Activated CD8-positive, alpha-beta T cell treated with anti-CD3 and anti-CD28 coated beads, Interleukin-2, amount 10 ng/mL, durations not matched to agents 7 days and 5 days (primary cell): Measurements from ENCODE around the gene GAPVD1. TPM values are rescaled to one million over a fixed set of nuclear protein-coding genes. Genes with fewer than 3 reads are reported as not detected.
"Not testable (repeated sequence)": the region's sequence is repeated elsewhere in the genome, so short reads cannot be mapped to it uniquely, and the experiment has no call there.

Experiments used
- ATAC-seq: fragments of 150-1000 bp; cut with Tn5 transposase; one replicate; pipeline ENCODE4 v1.10.0; 2021; ENCODE audit warnings: moderate library complexity
- CTCF ChIA-PET: fragments of 350-600 bp; sonication (Branson Sonifier 250); formaldehyde crosslinking; loops from one replicate; lab custom pipeline; 2021; ENCODE audit warnings: antibody characterized with exemption; lab: Charles Lee
- POLR2A ChIA-PET: fragments of 350-600 bp; sonication (Branson Sonifier 250); formaldehyde crosslinking; loops from one replicate; lab custom pipeline; 2021; ENCODE audit warnings: antibody characterized with exemption; lab: Charles Lee
- DNase-seq: peaks from one replicate; pipeline ENCODE4 v3.0.0-alpha.2; 2020
- H3K27ac Mint-ChIP-seq: one replicate; pipeline ENCODE4 v1.8.0; 2021; ENCODE audit warnings: mild to moderate bottlenecking, mixed read lengths
- H3K27me3 Mint-ChIP-seq: one replicate; pipeline ENCODE4 v1.8.0; 2021; ENCODE audit warnings: low read depth, mixed read lengths
- H3K36me3 Mint-ChIP-seq: one replicate; pipeline ENCODE4 v1.8.0; 2021; ENCODE audit warnings: low read depth, mixed read lengths
- H3K4me1 Mint-ChIP-seq: one replicate; pipeline ENCODE4 v1.8.0; 2021; ENCODE audit warnings: low read depth, mixed read lengths
- H3K4me3 Mint-ChIP-seq: one replicate; pipeline ENCODE4 v1.8.0; 2021; ENCODE audit warnings: mild to moderate bottlenecking, mixed read lengths
- H3K9me3 Mint-ChIP-seq: one replicate; pipeline ENCODE4 v1.8.0; 2022; ENCODE audit warnings: mixed read lengths; ENCODE audit not compliant: insufficient read depth
- total RNA-seq, 2 experiments: library from RNA; stranded (reverse); gene quantifications; one replicate each; pipeline ENCODE4 v1.2.3, GENCODE V29; 2021

Gene GAPVD1
- total RNA-seq = 10 to 100 TPM; 52.1 to 59.4 TPM

GRCh38 chr9:125261501-125262293 is at the start of gene GAPVD1:
Gene GAPVD1 (plus strand): TSS chr9:125261826. CDS start chr9:125298922, 37,096 bp downstream.
- ChIA-PET POLR2A (interaction anchor here (0.7 to 5.2 kb wide), 6 partner anchors 20 to 1263 kb away, joined by 3 to 89 read pairs (median 3); partner anchors contain the start of genes ARPC5L, HSPA5 and RPL35), CTCF (interaction anchor here (0.6 to 2.2 kb wide), 7 partner anchors 14 to 401 kb away, joined by 3 to 13 read pairs (median 3); partner anchors contain the start of genes HSPA5 and SCAI)
- peak within 1 kb of the TSS; percentile 99 for H3K4me3 Mint-ChIP-seq
- H3K9me3 Mint-ChIP-seq = no peaks in the 10 kb centered on the region
- DNase-seq (peak; percentile 92), ATAC-seq (peak; percentile 95)
- no peaks in the 10 kb centered on the region for H3K27me3 Mint-ChIP-seq
- H3K27ac Mint-ChIP-seq = peak within 1 kb of the TSS; percentile 96
- peaks cover 28% of the 10 kb centered on the region for H3K36me3 Mint-ChIP-seq
- H3K4me1 Mint-ChIP-seq = peaks cover 44% of the 10 kb centered on the region

- peaks cover 14% of the 10 kb centered on the region for H3K36me3 Mint-ChIP-seq
- POLR2A ChIA-PET = interaction anchor here (2.5 kb wide), 1 partner anchor 27 kb away, joined by 10 read pairs; the partner anchor contains the start of gene HSPA5
- DNase-seq (no peak), ATAC-seq (no peak)
- no peaks in the 10 kb centered on the region for H3K27me3 Mint-ChIP-seq
- no peaks in the 10 kb centered on the region for H3K4me1 Mint-ChIP-seq
- H3K27ac Mint-ChIP-seq = peak overlapping the region; percentile 37
- no peak overlapping the region for H3K4me3 Mint-ChIP-seq
- no peaks in the 10 kb centered on the region for H3K9me3 Mint-ChIP-seq
- CTCF ChIA-PET = no interaction called here
These were observed 47.4 kb upstream of the GAPVD1 start for GRCh38 chr9:125214186-125214585.

GRCh38 chr9:125218621-125219020 is 43.0 kb upstream of the GAPVD1 start:
- Mint-ChIP-seq H3K27ac (no peak overlapping the region), H3K4me3 (no peak overlapping the region), H3K27me3 (no peaks in the 10 kb centered on the region), H3K36me3 (peaks cover 10% of the 10 kb centered on the region), H3K4me1 (no peaks in the 10 kb centered on the region), H3K9me3 (no peaks in the 10 kb centered on the region)
- no peak for ATAC-seq
- ChIA-PET POLR2A (interaction anchor here (2.5 kb wide), 1 partner anchor 22 kb away, joined by 10 read pairs; the partner anchor contains the start of gene HSPA5), CTCF (interaction anchor here (1.1 kb wide), 1 partner anchor 23 kb away, joined by 3 read pairs; no protein-coding TSS in a partner anchor)
- DNase-seq = no peak

GRCh38 chr9:125224858-125225257 is 36.8 kb upstream of the GAPVD1 start:
- H3K4me3 Mint-ChIP-seq, DNase-seq, H3K27ac Mint-ChIP-seq, H3K36me3 Mint-ChIP-seq, H3K9me3 Mint-ChIP-seq, H3K4me1 Mint-ChIP-seq, H3K27me3 Mint-ChIP-seq, ATAC-seq: not testable (repeated sequence)
- ChIA-PET POLR2A (interaction anchor here (0.6 to 1.4 kb wide), 3 partner anchors 16 to 36 kb away, joined by 3 to 4 read pairs (median 4); partner anchors contain the start of gene HSPA5), CTCF (interaction anchor here (0.6 kb wide), 1 partner anchor 737 kb away, joined by 3 read pairs; no protein-coding TSS in a partner anchor)

- Mint-ChIP-seq H3K27ac (no peak overlapping the region), H3K9me3 (no peaks in the 10 kb centered on the region), H3K4me3 (no peak overlapping the region), H3K4me1 (no peaks in the 10 kb centered on the region), H3K27me3 (no peaks in the 10 kb centered on the region), H3K36me3 (peaks cover 2% of the 10 kb centered on the region)
- DNase-seq = no peak
- ChIA-PET POLR2A (interaction anchor here (1.4 kb wide), 1 partner anchor 13 kb away, joined by 6 read pairs; the partner anchor contains the start of gene HSPA5), CTCF (no interaction called here)
- ATAC-seq = no peak
These were observed 33.9 kb upstream of the GAPVD1 start for GRCh38 chr9:125227761-125228160.

GRCh38 chr9:125233678-125234077 is 27.9 kb upstream of the GAPVD1 start:
- Mint-ChIP-seq H3K4me1 (peaks cover 37% of the 10 kb centered on the region), H3K27me3 (no peaks in the 10 kb centered on the region), H3K36me3 (peaks cover 50% of the 10 kb centered on the region), H3K9me3 (no peaks in the 10 kb centered on the region), H3K27ac (no peak overlapping the region), H3K4me3 (no peak overlapping the region)
- POLR2A ChIA-PET = no interaction called here
- CTCF ChIA-PET = interaction anchor here (0.6 to 1.0 kb wide), 2 partner anchors 394 to 747 kb away, joined by 3 read pairs; no protein-coding TSS in a partner anchor
- no peak for ATAC-seq
- DNase-seq = no peak

GRCh38 chr9:125234099-125234498 is 27.5 kb upstream of the GAPVD1 start:
- H3K4me3 Mint-ChIP-seq, ATAC-seq, H3K27me3 Mint-ChIP-seq, H3K27ac Mint-ChIP-seq, DNase-seq, H3K9me3 Mint-ChIP-seq: not testable (repeated sequence)
- POLR2A ChIA-PET = interaction anchor here (2.0 kb wide), 1 partner anchor 10 kb away, joined by 7 read pairs; no protein-coding TSS in a partner anchor
- Mint-ChIP-seq H3K36me3 (peaks cover 54% of the 10 kb centered on the region), H3K4me1 (peaks cover 41% of the 10 kb centered on the region)
- CTCF ChIA-PET = interaction anchor here (0.6 to 1.0 kb wide), 2 partner anchors 394 to 747 kb away, joined by 3 read pairs; no protein-coding TSS in a partner anchor

GRCh38 chr9:125235804-125236519 is 25.7 kb upstream of the GAPVD1 start:
- CTCF ChIA-PET = interaction anchor here (2.9 kb wide), 1 partner anchor 126 kb away, joined by 10 read pairs; no protein-coding TSS in a partner anchor
- no peak for ATAC-seq
- no peak for DNase-seq
- Mint-ChIP-seq H3K27ac (peak overlapping the region; percentile 30), H3K9me3 (no peaks in the 10 kb centered on the region), H3K4me3 (peak overlapping the region; percentile 4), H3K36me3 (peaks cover 71% of the 10 kb centered on the region), H3K4me1 (peaks cover 45% of the 10 kb centered on the region), H3K27me3 (no peaks in the 10 kb centered on the region)
- POLR2A ChIA-PET = interaction anchor here (1.3 to 2.0 kb wide), 2 partner anchors 9 to 26 kb away, joined by 7 read pairs; partner anchors contain the start of gene GAPVD1

GRCh38 chr9:125236520-125237159 is 25.0 kb upstream of the GAPVD1 start:
- ChIA-PET POLR2A (interaction anchor here (0.7 to 1.3 kb wide), 4 partner anchors 19 to 366 kb away, joined by 3 to 7 read pairs (median 3); partner anchors contain the start of gene GAPVD1), CTCF (interaction anchor here (0.9 to 2.9 kb wide), 2 partner anchors 23 to 125 kb away, joined by 3 to 10 read pairs; no protein-coding TSS in a partner anchor)
- Mint-ChIP-seq H3K4me1 (peaks cover 45% of the 10 kb centered on the region), H3K27ac (peak overlapping the region; percentile 2), H3K4me3 (peak overlapping the region; percentile 12), H3K36me3 (peaks cover 78% of the 10 kb centered on the region)
- not testable (repeated sequence) for DNase-seq, ATAC-seq, H3K27me3 Mint-ChIP-seq, H3K9me3 Mint-ChIP-seq

GRCh38 chr9:125238127-125238914 is 23.3 kb upstream of the GAPVD1 start:
- ChIA-PET CTCF (interaction anchor here (0.5 to 1.4 kb wide), 6 partner anchors 9 to 467 kb away, joined by 3 to 6 read pairs (median 3); partner anchors contain the start of genes GAPVD1 and NR6A1), POLR2A (interaction anchor here (0.6 to 1.2 kb wide), 6 partner anchors 37 to 375 kb away, joined by 3 to 4 read pairs (median 3); partner anchors contain the start of gene GOLGA1)
- ATAC-seq (no peak), DNase-seq (no peak)
- peaks cover 81% of the 10 kb centered on the region for H3K36me3 Mint-ChIP-seq
- peak overlapping the region; percentile 96 for H3K4me3 Mint-ChIP-seq
- peak overlapping the region; percentile 51 for H3K27ac Mint-ChIP-seq
- no peaks in the 10 kb centered on the region for H3K9me3 Mint-ChIP-seq
- H3K4me1 Mint-ChIP-seq = peaks cover 50% of the 10 kb centered on the region
- H3K27me3 Mint-ChIP-seq = no peaks in the 10 kb centered on the region
